SK-N-SH (cell line): ENCODE results near the gene ENTREP3. TPM values are rescaled to one million over a fixed set of nuclear protein-coding genes. Genes with fewer than 3 reads are reported as not detected.

Experiments
- CTCF ChIA-PET: fragments of 300-600, 350-600 bp; formaldehyde crosslinking; extraction: SDS; loops from one replicate; lab custom pipeline; 2021; lab: Yijun Ruan, JAX
- POLR2A ChIA-PET: fragments of 350-600 bp; sonication (Branson Sonifier 250); formaldehyde crosslinking; extraction: SDS; loops from one replicate; lab custom pipeline; 2020; ENCODE audit warnings: antibody characterized with exemption, inconsistent platforms; lab: Yijun Ruan, JAX
- DNase-seq: peaks from one replicate; pipeline ENCODE4 v3.0.0; 2012
- H2AFZ ChIP-seq: fragments of 200-600 bp; sonication (generic); 2 replicates; pipeline ENCODE4 v1.8.1; 2016; ENCODE audit warnings: antibody characterized with exemption, mild to moderate bottlenecking, low read depth
- H3F3A ChIP-seq: fragments of 200-600 bp; sonication (generic); replicated peaks from 2 replicates; pipeline ENCODE3; 2016; ENCODE audit warnings: antibody characterized with exemption, mild to moderate bottlenecking; ENCODE audit not compliant: insufficient read depth
- H3K27ac ChIP-seq, 2 experiments: fragments of 200-500 bp in 1 of 2; fragments of 200-600 bp in 1 of 2; sonication (Bioruptor generic) in 1 of 2; sonication (generic), shearing (Covaris generic) in 1 of 2; 2 replicates each; pipeline versions ENCODE4 v1.5.1 to v1.6.1; 2014 to 2016; ENCODE audit warnings: low read depth in 2 of 2, inconsistent platforms in 1 of 2, low read length in 1 of 2, mild to moderate bottlenecking in 1 of 2, mixed read lengths in 1 of 2
- H3K27me3 ChIP-seq: fragments of 200-600 bp; sonication (generic), shearing (Covaris generic); 2 replicates; pipeline ENCODE4 v1.6.1; 2016; ENCODE audit warnings: mixed run types; ENCODE audit not compliant: insufficient read depth
- H3K36me3 ChIP-seq, 2 experiments: fragments of 200-500 bp in 1 of 2; fragments of 200-600 bp in 1 of 2; sonication (Bioruptor generic) in 1 of 2; sonication (generic) in 1 of 2; replicated peaks in 1 of 2; 2 replicates each; pipeline versions ENCODE3 to v1.5.1; 2014 to 2016; ENCODE audit warnings: low read length in 1 of 2, mild to moderate bottlenecking in 1 of 2; ENCODE audit not compliant: insufficient read depth in 2 of 2, control insufficient read depth in 1 of 2
- H3K4me1 ChIP-seq, 2 experiments: fragments of 200-500 bp in 1 of 2; fragments of 200-600 bp in 1 of 2; sonication (Bioruptor generic) in 1 of 2; sonication (generic), shearing (Covaris generic) in 1 of 2; 2 replicates each; pipeline versions ENCODE4 v1.5.1 to v1.6.1; 2014 to 2016; ENCODE audit warnings: low read depth in 1 of 2, low read length in 1 of 2, mixed run types in 1 of 2; ENCODE audit not compliant: insufficient read depth in 2 of 2, control insufficient read depth in 1 of 2
- H3K4me2 ChIP-seq: fragments of 200-600 bp; sonication (generic), shearing (Covaris generic); 2 replicates; pipeline ENCODE4 v1.6.1; 2017; ENCODE audit warnings: mixed run types
- H3K4me3 ChIP-seq, 2 experiments: fragments of 200-500 bp in 1 of 2; fragments of 200-600 bp in 1 of 2; sonication (Bioruptor generic) in 1 of 2; sonication (generic), shearing (Covaris generic) in 1 of 2; 2 replicates each; pipeline versions ENCODE4 v1.5.1 to v1.8.1; 2014 to 2016; ENCODE audit warnings: low read depth in 2 of 2, inconsistent platforms in 1 of 2, low read length in 1 of 2, mild to moderate bottlenecking in 1 of 2, mixed read lengths in 1 of 2, moderate library complexity in 1 of 2
- H3K79me2 ChIP-seq: fragments of 200-600 bp; sonication (generic); 2 replicates; pipeline ENCODE4 v1.8.1; 2017; ENCODE audit warnings: mild to moderate bottlenecking; ENCODE audit not compliant: insufficient read depth
- H3K9ac ChIP-seq: fragments of 200-600 bp; sonication (generic); 2 replicates; pipeline ENCODE4 v1.6.1; 2017; ENCODE audit warnings: mixed run types
- H3K9me2 ChIP-seq: fragments of 200-600 bp; sonication (generic); 2 replicates; pipeline ENCODE4 v1.6.1; 2017; ENCODE audit warnings: mixed run types
- H3K9me3 ChIP-seq: fragments of 200-600 bp; sonication (generic); 2 replicates; pipeline ENCODE4 v1.6.1; 2017; ENCODE audit warnings: mixed run types, mild to moderate bottlenecking, moderate library complexity
- H4K20me1 ChIP-seq: fragments of 200-600 bp; sonication (generic); 2 replicates; pipeline ENCODE4 v1.6.1; 2017; ENCODE audit warnings: mild to moderate bottlenecking, mixed run types; ENCODE audit not compliant: insufficient read depth
- GABPA ChIP-seq: IDR thresholded peaks from 2 replicates; pipeline ENCODE4 v1.4.0; 2012; ENCODE audit warnings: low read depth, mild to moderate bottlenecking
- NFIC ChIP-seq: IDR thresholded peaks from 2 replicates; pipeline ENCODE4 v1.4.0; 2012; ENCODE audit warnings: borderline replicate concordance
- RFX5 ChIP-seq: IDR thresholded peaks from 2 replicates; pipeline ENCODE4 v1.6.1; 2012; ENCODE audit warnings: mild to moderate bottlenecking, improper control_type of control experiment, low read length
- SIN3A ChIP-seq: IDR thresholded peaks from 2 replicates; pipeline ENCODE4 v1.6.1; 2012; ENCODE audit warnings: low read depth, mild to moderate bottlenecking, low read length, moderate library complexity, borderline replicate concordance
- TCF12 ChIP-seq: IDR thresholded peaks from 2 replicates; pipeline ENCODE4 v1.4.0; 2012
- WGBS: methylation state at CpG from one replicate; pipeline ENCODE4 v1.1.6; 2017; ENCODE audit warnings: low lambda C conversion rate; 5-methylcytosine and 5-hydroxymethylcytosine counted together
- polyA plus RNA-seq, 3 experiments: library from polyadenylated mRNA; depleted of rRNA; stranded (reverse); fragments of >200 nt; gene quantifications; 2 replicates each; pipeline ENCODE4 v1.2.3, GENCODE V29; 2012
- TF ChIP-seq, protein P1 (sequence below): fragments of 150-350 bp; IDR thresholded peaks from 2 replicates; pipeline ENCODE4 v1.6.1; 2017; ENCODE audit warnings: antibody characterized with exemption, low read length, low read depth, borderline replicate concordance
- TF ChIP-seq, protein P2 (sequence below): IDR thresholded peaks from 2 replicates; pipeline ENCODE4 v1.6.1; 2012; ENCODE audit warnings: mild to moderate bottlenecking, low read depth, low read length, moderate library complexity
- TF ChIP-seq, protein P3 (sequence below): IDR thresholded peaks from 2 replicates; pipeline ENCODE4 v1.4.0; 2012; ENCODE audit warnings: low read depth
- TF ChIP-seq, protein P4 (sequence below): IDR thresholded peaks from 2 replicates; pipeline ENCODE4 v1.4.0; 2012; ENCODE audit warnings: low read depth, borderline replicate concordance
- TF ChIP-seq, protein P5 (sequence below): IDR thresholded peaks from 2 replicates; pipeline ENCODE4 v1.4.0; 2012; ENCODE audit warnings: low read depth, borderline replicate concordance

Gene ENTREP3
- polyA plus RNA-seq, 1 of the 3 experiments (the other 2 are of a cell fraction): 30.6 TPM

DNA sequence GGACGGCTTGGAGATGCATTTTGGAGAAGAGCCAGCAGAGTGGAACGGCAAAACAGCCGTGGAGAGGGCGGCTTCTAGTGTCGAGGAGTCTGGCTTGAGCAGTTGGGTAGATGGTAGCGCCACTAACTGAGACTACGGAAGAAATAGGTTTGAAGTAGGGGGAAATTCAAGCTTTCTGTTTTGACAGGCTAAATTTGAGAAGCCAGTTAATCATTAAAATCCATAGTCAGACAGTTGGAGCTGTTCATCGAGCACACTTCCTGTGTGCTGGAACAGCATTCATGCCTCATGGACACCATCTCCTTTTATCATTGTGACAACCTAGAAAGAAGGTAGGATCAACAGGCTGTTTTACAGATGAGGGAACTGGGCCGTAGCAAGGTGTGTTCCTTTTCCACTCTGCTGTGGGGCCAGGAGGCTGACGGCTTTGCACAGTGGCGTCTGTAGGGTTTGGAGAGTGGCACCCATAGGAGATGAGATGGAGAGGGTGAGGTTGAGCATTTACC is 49.3 kb upstream of the ENTREP3 start:
- Histone ChIP-seq H3K36me3 (no peaks in the 10 kb centered on the region), H3F3A (peaks cover 12% of the 10 kb centered on the region), H3K4me1 (peaks cover 0 to 4% of the 10 kb centered on the region in 2 experiments; a peak in 1 of 4 replicates), H3K27me3 (no peaks in the 10 kb centered on the region), H3K4me3 (no peak overlapping the region), H3K9ac (no peak overlapping the region), H3K79me2 (peaks cover 9% of the 10 kb centered on the region), H3K4me2 (no peak overlapping the region), H3K9me3 (no peaks in the 10 kb centered on the region), H2AFZ (no peak overlapping the region), H4K20me1 (no peaks in the 10 kb centered on the region), H3K27ac (no peak overlapping the region), H3K9me2 (no peaks in the 10 kb centered on the region)
- DNase-seq: no peak
- ChIA-PET CTCF (interaction anchor here (0.8 to 2.8 kb wide), 4 partner anchors 11 to 703 kb away, joined by 3 to 16 read pairs (median 4); no protein-coding TSS in a partner anchor), POLR2A (no interaction called here)
- no peak for TF ChIP-seq RFX5
- no peak for TF ChIP-seq SIN3A
- TF ChIP-seq, protein P1, sequence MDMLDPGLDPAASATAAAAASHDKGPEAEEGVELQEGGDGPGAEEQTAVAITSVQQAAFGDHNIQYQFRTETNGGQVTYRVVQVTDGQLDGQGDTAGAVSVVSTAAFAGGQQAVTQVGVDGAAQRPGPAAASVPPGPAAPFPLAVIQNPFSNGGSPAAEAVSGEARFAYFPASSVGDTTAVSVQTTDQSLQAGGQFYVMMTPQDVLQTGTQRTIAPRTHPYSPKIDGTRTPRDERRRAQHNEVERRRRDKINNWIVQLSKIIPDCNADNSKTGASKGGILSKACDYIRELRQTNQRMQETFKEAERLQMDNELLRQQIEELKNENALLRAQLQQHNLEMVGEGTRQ: no peak
- TF ChIP-seq, protein P2, sequence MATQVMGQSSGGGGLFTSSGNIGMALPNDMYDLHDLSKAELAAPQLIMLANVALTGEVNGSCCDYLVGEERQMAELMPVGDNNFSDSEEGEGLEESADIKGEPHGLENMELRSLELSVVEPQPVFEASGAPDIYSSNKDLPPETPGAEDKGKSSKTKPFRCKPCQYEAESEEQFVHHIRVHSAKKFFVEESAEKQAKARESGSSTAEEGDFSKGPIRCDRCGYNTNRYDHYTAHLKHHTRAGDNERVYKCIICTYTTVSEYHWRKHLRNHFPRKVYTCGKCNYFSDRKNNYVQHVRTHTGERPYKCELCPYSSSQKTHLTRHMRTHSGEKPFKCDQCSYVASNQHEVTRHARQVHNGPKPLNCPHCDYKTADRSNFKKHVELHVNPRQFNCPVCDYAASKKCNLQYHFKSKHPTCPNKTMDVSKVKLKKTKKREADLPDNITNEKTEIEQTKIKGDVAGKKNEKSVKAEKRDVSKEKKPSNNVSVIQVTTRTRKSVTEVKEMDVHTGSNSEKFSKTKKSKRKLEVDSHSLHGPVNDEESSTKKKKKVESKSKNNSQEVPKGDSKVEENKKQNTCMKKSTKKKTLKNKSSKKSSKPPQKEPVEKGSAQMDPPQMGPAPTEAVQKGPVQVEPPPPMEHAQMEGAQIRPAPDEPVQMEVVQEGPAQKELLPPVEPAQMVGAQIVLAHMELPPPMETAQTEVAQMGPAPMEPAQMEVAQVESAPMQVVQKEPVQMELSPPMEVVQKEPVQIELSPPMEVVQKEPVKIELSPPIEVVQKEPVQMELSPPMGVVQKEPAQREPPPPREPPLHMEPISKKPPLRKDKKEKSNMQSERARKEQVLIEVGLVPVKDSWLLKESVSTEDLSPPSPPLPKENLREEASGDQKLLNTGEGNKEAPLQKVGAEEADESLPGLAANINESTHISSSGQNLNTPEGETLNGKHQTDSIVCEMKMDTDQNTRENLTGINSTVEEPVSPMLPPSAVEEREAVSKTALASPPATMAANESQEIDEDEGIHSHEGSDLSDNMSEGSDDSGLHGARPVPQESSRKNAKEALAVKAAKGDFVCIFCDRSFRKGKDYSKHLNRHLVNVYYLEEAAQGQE: no peak
- TF ChIP-seq, protein P3, sequence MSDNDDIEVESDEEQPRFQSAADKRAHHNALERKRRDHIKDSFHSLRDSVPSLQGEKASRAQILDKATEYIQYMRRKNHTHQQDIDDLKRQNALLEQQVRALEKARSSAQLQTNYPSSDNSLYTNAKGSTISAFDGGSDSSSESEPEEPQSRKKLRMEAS: no peak
- TF ChIP-seq, protein P4, sequence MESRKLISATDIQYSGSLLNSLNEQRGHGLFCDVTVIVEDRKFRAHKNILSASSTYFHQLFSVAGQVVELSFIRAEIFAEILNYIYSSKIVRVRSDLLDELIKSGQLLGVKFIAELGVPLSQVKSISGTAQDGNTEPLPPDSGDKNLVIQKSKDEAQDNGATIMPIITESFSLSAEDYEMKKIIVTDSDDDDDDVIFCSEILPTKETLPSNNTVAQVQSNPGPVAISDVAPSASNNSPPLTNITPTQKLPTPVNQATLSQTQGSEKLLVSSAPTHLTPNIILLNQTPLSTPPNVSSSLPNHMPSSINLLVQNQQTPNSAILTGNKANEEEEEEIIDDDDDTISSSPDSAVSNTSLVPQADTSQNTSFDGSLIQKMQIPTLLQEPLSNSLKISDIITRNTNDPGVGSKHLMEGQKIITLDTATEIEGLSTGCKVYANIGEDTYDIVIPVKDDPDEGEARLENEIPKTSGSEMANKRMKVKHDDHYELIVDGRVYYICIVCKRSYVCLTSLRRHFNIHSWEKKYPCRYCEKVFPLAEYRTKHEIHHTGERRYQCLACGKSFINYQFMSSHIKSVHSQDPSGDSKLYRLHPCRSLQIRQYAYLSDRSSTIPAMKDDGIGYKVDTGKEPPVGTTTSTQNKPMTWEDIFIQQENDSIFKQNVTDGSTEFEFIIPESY: no peak
- WGBS: 85% methylated on average over 11 of the region's 11 CpGs

DNA sequence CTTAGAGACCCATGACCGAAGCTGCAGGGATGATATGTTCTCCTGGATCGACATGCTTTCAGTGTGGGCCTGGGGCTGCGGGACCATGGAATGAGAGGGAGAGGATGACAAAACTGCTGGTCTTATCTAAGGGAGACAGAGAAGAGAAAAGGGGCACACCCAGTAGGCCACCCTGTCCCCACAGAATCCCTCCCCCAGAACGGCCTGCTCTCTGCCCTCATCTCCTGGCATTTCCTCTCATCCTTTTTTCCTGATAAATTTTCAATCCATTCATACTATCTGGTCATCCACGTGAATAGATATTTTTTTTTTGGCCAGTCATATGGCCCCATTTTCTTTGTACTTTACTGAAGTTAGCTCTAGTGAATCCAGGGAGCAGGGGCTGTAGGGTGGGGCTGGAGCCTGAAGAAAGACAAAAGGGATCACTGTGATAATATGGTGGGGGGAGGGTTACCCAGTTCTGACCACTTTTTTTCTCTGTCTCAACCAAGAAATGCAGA is 46.1 kb upstream of the ENTREP3 start, which contains the start of gene PKLR:
Gene PKLR (minus strand): TSS at position 97 of the 500 bp plus-strand sequence. CDS start 43 bp downstream, at position 54.
- no peaks in the 10 kb centered on the region for H3K9me3 ChIP-seq
- H3K27me3 ChIP-seq: no peaks in the 10 kb centered on the region
- H3K36me3 ChIP-seq: no peaks in the 10 kb centered on the region
- no peaks in the 10 kb centered on the region for H3F3A ChIP-seq
- no peaks in the 10 kb centered on the region for H3K79me2 ChIP-seq
- no peak within 1 kb of the TSS for H3K4me3 ChIP-seq
- H3K4me1 ChIP-seq: no peaks in the 10 kb centered on the region
- H3K27ac ChIP-seq: no peak within 1 kb of the TSS
- no peaks in the 10 kb centered on the region for H4K20me1 ChIP-seq
- no peak within 1 kb of the TSS for H3K4me2 ChIP-seq
- no peak within 1 kb of the TSS for H3K9ac ChIP-seq
- TF ChIP-seq NFIC (no peak), GABPA (no peak), TCF12 (no peak)
- TF ChIP-seq, protein P5, sequence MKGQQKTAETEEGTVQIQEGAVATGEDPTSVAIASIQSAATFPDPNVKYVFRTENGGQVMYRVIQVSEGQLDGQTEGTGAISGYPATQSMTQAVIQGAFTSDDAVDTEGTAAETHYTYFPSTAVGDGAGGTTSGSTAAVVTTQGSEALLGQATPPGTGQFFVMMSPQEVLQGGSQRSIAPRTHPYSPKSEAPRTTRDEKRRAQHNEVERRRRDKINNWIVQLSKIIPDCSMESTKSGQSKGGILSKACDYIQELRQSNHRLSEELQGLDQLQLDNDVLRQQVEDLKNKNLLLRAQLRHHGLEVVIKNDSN: no peak
- no peak for DNase-seq
- H2AFZ ChIP-seq: no peak within 1 kb of the TSS
- H3K9me2 ChIP-seq: no peaks in the 10 kb centered on the region
- ChIA-PET CTCF (interaction anchor here (0.7 to 2.9 kb wide), 4 partner anchors 9 to 861 kb away, joined by 3 to 15 read pairs (median 4); no protein-coding TSS in a partner anchor), POLR2A (no interaction called here)
- WGBS: 82% methylated on average over 5 of the region's 5 CpGs
